Measurements from ENCODE around the gene SH3RF2.
"Not testable (repeated sequence)": the region's sequence is repeated elsewhere in the genome, so short reads cannot be mapped to it uniquely, and the experiment has no call there.

SH3RF2 gene

GRCh38 chr5:145954140-145954539 lies 17.8 kb downstream of the SH3RF2 start:
- not testable (repeated sequence) for DNase-seq

GRCh38 chr5:145957388-145957787 lies 21.0 kb downstream of the SH3RF2 start:
- no peak for DNase-seq

- no peak for DNase-seq
These were observed 22.1 kb downstream of the SH3RF2 start for GRCh38 chr5:145958436-145958835.

GRCh38 chr5:145960166-145960565 lies 23.8 kb downstream of the SH3RF2 start:
- no peak for DNase-seq

- DNase-seq, result peak; percentile 35
These were observed 24.6 kb downstream of the SH3RF2 start for GRCh38 chr5:145960848-145961600.

GRCh38 chr5:145962001-145962400 lies 25.6 kb downstream of the SH3RF2 start:
- DNase-seq, result no peak

GRCh38 chr5:145964008-145964407 lies 27.6 kb downstream of the SH3RF2 start:
- DNase-seq, result not testable (repeated sequence)

- DNase-seq, result no peak
These were observed 29.4 kb downstream of the SH3RF2 start for GRCh38 chr5:145965804-145966203.

- DNase-seq, result no peak
These were observed 30.9 kb downstream of the SH3RF2 start for GRCh38 chr5:145967296-145967695.

GRCh38 chr5:145968970-145969713 lies 32.8 kb downstream of the SH3RF2 start:
- no peak for DNase-seq

GRCh38 chr5:145969714-145970092 lies 33.3 kb downstream of the SH3RF2 start:
- DNase-seq, result no peak

- peak; percentile 47 for DNase-seq
These were observed 34.7 kb downstream of the SH3RF2 start for GRCh38 chr5:145971108-145971507.

GRCh38 chr5:145971701-145972100 lies 35.3 kb downstream of the SH3RF2 start:
- no peak for DNase-seq

GRCh38 chr5:145975001-145975360 lies 38.6 kb downstream of the SH3RF2 start:
- DNase-seq, result no peak

- peak; percentile 84 for DNase-seq
These were observed 39.1 kb downstream of the SH3RF2 start for GRCh38 chr5:145975361-145976066.

- peak; percentile 42 for DNase-seq
These were observed 40.2 kb downstream of the SH3RF2 start for GRCh38 chr5:145976431-145977155.

- no peak for DNase-seq
These were observed 41.8 kb downstream of the SH3RF2 start for GRCh38 chr5:145978171-145978570.

- DNase-seq, result no peak
These were observed 42.3 kb downstream of the SH3RF2 start for GRCh38 chr5:145978708-145979107.

GRCh38 chr5:145979270-145980223 lies 43.2 kb downstream of the SH3RF2 start:
- no peak for DNase-seq

GRCh38 chr5:145980259-145980658 lies 43.9 kb downstream of the SH3RF2 start:
- peak; percentile 52 for DNase-seq

- no peak for DNase-seq
These were observed 44.3 kb downstream of the SH3RF2 start for GRCh38 chr5:145980718-145981117.

Measured in fibroblast of upper back skin (primary cell).